HG03520 (cell line): ENCODE data around the gene KLHL29.

Experiments
- ATAC-seq: cut with Tn5 transposase; IDR thresholded peaks from one replicate; pipeline ENCODE4 v1.9.1; 2021; ENCODE audit warnings: mild to moderate bottlenecking, moderate library complexity; ENCODE audit not compliant: unreplicated experiment

The KLHL29 gene

DNA sequence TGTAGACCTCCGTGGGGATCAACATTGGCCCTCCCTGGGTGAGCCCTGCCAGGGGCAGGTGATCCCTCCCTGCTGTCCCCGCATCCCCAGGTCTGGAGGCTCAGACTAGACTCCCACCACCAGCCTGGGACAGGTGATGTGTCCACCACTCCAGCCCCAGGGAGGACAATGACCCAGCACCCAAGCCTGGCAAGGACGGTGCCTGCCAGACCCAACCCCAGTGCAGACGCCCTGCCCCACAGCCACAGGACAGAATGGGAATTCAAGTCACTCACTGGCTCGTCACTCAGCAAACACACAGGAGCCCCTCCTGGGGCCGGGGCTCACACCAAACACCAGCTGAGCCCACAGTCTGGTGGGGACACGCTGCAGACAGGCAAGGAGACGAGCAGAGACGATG is 302.2 kb downstream of the KLHL29 start:
- ATAC-seq: no peak

DNA sequence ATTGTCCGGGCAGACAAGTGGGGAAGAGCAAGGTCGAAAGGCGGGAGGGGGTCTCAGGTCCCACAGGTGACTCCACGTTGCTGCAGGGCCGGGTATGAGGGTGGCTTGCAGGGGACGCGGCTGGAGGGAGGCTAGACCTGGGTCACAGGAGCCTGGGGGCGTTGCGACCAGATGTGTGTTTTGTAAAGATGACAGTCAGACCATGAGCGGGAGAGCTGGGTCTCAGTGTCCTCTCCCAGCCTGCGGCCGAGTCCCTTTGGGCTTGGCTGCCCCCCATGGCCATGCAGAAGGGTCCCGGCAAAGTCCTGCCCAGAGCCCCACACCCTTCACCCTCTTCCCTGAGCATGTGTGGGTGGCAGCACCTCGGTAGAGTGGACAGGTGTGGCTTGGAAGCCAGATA is 302.7 kb downstream of the KLHL29 start:
- no peak for ATAC-seq

DNA sequence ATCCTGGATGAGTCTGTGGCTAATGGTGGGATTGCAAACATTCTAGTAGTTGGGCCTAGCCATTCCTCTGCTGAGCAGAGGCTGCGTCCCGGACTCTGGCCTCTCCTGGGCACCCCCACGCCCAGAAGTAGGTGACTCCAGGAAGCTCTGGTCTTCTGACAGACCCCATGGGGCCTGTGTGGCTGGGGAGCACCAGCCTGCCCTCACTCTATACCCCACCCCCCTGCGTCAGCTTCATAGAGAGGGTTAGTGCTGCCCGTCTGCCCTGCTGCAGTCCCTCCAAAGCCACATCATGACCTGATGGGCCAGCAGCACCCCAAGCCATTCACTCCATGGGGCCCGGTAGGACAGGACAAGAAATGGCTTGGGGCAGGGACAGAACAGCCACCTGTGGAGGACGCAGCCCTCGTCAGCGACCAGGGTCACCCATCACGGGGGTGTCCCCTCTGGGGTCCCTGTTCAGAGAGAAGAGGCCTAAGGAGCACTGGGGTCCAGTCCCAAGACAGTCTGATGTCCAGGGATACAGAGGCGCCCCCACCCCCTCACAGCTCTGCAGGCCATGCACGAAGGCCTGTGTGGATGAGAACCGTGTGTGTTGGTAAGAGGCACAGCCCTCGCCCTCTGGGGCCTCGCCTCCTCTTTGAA is 303.6 kb downstream of the KLHL29 start:
- no peak for ATAC-seq

DNA sequence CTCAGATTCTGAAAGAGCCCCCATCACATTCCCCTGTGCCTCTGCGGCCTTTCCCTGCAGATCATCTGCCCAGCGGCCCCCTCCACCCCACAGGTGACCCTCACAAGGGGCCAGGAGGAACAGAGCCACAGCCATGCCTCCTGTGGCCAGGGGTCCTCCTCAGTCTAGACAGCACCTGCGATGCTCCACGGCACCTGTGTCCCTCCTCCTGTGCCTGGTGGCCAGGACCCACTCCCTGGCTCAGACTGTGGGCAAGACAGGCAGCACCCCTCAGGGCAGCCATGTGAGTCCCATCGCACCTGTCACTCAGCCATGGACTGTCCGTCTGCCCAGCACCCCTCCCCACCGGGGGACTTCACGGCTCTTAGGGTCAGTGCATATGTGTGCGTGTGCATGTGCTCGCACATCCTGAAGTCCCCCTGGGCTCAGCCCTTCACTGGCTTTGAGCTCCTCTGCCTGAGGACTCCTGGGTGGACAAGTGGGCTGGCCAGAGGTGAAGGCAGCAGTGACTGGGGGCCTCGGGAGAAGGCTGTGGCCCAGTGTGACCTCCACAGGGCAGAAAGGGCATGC is 304.2 kb downstream of the KLHL29 start:
- ATAC-seq: no peak

DNA sequence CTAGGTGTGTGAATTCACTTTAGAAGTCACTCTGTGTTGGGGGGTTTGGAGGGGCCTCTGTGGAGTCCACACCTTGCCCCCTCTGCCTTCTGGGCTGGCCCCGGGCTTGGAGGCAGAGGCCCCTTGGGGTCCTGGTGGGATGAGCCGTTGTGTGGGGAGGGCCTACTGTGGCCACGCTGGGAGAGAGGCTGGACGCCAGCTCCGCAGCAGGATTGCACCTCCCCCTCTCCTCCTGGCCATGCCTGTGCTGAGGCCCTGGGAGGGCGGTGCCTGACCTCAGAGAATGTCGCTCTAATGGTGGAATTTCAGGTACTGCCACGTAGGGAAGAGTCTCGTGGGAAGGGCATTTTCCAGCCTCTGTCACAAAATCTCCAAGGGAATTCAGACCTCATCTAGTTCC is 304.9 kb downstream of the KLHL29 start:
- no peak for ATAC-seq

DNA sequence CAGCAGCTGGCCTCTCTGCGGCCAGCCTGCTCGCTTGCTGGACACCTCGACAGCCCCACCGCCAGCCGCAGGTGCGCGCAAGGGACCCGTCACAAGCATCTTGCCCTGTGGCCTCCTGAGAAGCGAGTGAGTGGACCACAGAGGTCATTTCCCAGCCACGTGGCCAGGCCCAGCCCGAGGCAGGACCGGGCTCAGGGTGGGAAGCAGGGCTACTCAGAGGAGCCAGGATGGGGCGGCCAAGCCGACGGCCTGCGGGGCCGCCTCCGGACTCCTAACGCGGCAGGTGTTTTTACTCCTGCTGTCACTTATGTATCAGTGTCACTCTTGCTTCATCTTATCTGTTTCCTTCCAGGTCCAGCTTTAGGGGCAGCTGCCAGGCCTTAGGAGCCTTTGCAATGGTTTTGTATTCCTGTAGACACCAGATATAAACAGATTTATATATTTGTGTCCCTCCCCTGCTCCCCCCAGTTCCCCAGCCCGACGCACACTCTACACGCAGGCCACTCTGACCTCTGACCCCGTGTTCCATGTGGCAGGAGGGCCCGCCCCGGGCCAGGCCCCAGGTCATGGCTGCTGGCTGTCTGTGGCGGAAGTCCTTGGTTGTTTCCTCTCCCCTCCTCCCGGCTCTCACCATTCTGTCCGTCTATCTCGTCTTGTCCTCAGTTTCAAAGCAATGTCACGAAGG is 305.6 kb downstream of the KLHL29 start:
- ATAC-seq: no peak

DNA sequence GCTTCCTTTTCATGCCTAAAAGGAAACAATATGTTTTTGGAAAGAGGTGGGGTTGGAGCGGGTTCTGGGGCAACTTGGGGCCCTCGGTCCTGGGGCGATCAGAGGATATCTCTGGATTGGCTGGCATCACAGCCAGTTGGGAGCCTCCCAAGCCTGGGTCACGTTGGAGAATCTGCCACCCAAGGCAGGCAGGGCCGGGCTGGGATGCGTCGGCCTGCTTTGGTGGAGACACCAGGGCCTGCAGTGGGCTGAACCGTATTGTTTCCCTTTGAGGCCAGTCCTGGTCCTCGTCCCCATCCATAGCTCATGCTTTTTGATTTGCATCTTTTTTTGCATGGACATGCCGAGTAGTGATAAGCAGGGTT is 306.1 kb downstream of the KLHL29 start:
- no peak for ATAC-seq

DNA sequence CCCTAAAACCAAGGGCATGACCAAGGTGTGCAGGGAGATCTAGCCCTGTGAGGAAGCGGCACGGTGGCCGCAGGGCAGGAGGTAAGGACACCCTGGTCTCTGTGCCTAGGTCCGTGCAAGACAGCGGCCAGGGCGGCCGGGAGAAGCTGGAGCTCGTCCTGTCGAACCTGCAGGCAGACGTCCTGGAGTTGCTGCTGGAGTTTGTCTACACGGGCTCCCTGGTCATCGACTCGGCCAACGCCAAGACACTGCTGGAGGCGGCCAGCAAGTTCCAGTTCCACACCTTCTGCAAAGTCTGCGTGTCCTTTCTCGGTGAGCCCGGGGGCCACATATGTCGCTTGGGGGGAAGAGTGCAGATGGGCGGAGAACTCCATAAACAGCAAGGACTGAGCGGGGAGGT is 306.6 kb downstream of the KLHL29 start:
- ATAC-seq: no peak

DNA sequence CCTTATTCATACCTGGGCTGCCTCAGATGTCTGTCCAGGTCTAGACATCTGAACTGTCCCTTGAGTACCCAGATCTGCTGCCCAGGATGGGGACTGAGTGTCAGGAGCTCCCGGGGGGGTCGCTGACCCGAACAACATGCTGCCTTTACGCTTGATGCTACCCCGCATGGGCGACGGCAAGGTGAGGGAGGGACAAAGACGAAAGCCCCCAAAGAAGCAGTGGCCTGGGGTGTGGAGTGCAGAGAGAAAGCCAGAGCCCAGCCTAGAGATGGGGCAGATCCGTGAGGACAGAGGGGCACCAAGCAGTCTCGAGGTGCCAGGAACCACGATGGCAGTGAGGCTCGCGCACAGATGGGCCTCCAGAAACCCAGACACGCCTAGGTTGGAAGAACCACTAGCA is 307.3 kb downstream of the KLHL29 start:
- no peak for ATAC-seq

DNA sequence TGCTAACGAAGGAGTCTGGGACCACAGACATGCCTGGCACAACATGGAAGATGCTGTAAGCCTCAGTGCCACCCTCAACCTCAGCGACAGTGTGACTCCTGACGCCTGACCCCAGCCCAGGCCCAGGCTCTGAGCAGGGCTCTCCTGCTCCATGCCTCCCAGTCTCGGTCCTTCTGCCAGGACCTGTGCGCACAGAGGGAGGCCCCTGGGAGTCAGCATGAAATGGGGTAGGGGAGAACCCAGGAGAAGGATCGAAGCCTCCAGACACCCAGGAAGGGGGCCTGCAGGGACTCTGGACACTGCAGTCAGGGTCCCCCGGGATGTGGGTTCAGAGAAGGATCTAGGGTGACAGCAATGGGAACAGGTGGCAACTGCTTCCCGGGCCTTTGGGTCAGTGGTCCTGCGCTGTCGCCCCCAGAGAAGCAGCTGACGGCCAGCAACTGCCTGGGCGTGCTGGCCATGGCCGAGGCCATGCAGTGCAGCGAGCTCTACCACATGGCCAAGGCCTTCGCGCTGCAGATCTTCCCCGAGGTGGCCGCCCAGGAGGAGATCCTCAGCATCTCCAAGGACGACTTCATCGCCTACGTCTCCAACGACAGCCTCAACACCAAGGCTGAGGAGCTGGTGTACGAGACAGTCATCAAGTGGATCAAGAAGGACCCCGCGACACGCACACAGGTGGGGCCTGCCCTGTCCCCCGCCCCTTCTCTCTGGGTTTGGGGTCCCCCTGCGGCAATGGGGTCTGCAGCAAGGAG is 308.0 kb downstream of the KLHL29 start:
- no peak for ATAC-seq

DNA sequence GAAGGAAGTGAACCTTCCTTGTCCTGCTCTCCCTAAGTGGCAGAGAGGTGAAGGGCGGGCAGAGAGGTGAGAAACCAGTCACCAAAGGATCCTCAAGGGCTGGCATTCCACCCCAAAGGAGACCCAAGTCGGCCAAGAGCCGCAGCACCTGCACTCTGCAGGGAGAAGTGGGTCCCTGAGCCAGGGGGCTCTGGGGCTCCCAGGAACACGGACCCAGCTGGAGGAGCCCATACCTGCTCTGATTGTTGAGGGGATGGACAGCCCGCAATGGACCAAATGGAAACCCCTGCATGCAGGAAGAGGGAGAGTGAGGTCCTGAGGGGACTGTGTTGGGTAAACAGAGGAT is 308.6 kb downstream of the KLHL29 start:
- no peak for ATAC-seq

DNA sequence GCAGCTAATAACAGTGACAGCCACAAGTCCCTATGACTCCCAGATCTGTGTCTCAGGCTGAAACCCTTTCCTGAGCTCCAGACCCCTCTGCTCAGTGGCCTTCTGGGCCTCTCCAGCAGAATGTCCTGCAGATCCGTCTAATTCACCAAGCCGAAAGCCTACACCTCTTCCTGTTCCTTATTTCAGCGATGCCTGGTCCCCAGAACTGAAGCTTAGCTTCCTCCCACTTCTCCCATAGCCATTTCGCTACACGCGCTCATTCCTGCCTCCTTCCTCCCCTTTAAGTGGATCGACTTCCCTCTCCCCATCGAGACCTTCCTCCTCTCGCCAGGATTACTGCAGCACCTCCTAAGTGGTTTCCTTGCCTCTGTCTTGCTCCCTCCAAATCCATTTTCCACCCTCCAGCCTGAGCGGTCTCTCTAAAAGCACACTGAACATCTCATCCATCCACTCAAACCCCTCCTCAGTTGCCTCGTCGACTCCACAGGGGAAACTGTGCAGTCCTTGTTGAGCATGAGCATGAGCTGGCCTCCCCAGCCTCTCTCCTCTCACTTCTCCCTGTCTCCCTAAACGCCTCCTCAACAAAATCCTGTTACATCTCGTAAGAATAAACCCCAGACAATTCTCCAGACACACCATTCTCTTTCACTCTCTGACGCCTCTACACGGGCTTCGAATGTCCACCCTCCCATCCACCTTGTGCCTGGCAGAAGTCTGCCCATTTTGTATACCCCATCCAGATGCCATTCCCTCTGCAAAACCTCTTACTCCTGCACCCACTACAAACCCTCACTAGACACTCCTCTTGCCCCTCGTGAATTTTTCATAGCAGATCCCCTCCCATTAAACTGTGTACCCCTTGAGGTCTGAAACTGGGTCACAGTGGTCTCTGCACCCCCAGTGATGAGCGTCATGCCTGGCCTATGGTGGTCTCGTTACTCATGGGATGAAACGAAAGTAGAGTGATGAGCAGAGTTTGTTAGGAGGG is 309.4 kb downstream of the KLHL29 start:
- no peak for ATAC-seq

DNA sequence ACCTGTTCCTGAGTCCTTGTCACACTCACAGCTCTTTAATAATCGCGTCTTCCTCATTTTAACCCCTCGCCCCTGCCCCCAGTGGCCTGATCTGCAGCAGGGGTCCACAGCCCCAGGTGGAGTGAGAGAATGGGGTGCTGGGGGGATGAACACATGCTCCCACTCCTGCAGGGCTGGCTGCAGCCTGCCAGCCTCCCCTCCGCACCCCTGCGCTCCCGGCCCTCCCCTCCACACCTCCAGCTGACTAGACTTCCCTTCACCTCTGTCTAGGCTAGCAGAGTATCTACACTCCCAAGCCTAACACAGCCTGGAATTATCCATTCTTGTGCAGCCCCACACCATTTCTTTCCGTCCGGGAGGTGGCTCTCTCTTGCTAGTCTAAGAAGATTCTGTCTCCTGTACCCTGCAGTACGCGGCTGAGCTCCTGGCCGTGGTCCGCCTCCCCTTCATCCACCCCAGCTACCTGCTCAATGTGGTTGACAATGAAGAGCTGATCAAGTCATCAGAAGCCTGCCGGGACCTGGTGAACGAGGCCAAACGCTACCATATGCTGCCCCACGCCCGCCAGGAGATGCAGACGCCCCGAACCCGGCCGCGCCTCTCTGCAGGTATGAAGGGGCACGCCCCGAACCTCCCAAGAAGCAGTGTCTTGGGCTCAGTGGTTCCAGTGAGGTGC is 310.4 kb downstream of the KLHL29 start:
- no peak for ATAC-seq

DNA sequence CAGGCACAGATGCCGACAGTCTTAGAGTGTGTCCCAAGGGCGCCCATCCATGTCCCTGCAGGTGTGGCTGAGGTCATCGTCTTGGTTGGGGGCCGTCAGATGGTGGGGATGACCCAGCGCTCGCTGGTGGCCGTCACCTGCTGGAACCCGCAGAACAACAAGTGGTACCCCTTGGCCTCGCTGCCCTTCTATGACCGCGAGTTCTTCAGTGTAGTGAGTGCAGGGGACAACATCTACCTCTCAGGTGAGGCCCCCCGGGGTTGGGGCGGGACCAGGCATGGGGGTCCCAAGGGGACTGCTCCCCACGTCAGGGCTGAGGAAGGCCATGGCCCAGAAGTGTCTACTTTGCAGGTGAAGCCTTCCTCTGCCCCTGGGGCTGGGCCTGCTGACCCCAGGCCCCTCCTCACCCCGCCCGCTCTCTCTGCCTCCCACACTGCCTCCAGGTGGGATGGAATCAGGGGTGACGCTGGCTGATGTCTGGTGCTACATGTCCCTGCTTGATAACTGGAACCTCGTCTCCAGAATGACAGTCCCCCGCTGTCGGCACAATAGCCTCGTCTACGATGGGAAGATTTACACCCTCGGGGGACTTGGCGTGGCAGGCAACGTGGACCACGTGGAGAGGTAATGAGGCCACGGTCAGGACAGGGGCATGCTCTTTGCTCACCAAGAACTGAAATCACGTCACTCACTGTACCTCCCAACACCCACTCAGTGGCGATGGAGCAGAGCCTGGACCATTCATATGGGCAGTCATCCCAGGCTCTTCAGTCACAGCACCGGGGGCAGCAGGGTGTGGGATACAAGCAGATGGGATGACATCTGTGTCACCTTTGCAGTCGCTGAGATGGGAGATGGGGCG is 311.1 kb downstream of the KLHL29 start:
- ATAC-seq: no peak

DNA sequence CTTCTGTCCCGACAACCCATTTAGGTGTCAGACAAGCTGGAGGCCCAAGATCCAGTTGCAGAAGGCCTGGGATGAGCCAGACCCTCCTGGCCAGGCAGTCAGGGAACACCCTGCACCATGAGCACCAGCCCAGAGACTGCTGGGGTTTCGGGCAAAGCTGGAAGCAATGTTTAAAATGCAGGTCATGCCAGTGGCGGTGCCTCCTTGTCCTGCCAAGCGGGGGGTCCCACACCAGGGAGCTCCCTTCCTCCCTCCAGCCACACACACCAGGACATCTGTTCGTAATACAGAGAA is 311.7 kb downstream of the KLHL29 start:
- no peak for ATAC-seq

DNA sequence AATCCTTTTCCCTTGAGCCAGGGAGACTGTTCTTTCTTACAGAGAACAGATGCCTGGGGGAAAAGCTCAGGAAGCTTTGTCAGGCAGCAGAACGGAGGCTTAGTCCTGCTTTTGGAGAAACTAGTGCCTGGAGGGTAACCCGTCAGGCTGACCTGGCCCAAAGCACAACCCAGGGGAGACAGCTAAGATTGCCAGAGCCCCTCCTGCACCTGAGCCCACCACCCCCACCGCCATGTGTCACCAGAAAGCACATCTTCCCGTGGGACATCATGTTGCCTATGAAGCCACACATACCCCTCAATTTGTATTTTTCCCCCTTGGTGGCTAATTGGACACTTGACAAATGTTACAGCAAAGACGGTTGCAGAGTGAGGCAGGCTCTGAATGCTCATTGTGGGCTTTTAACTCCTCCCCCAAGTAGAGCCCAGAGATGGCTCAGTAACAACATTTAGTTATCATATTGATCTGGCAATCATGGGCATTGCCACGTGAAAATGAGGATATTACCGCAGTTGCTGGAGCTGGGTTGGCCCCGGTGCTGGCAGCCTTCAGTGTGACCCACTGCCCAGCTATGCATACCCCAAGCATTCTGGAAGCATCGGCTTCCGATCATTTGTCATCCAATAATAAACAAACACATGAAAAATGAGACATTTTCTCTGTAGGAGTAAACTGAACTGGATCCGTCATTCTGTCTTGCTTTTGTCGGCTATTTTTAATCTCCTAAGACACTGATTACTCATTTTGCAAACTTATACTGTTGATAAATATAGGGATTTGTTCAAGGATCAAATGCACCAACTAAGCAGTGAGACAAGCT is 312.5 kb downstream of the KLHL29 start:
- ATAC-seq: no peak

DNA sequence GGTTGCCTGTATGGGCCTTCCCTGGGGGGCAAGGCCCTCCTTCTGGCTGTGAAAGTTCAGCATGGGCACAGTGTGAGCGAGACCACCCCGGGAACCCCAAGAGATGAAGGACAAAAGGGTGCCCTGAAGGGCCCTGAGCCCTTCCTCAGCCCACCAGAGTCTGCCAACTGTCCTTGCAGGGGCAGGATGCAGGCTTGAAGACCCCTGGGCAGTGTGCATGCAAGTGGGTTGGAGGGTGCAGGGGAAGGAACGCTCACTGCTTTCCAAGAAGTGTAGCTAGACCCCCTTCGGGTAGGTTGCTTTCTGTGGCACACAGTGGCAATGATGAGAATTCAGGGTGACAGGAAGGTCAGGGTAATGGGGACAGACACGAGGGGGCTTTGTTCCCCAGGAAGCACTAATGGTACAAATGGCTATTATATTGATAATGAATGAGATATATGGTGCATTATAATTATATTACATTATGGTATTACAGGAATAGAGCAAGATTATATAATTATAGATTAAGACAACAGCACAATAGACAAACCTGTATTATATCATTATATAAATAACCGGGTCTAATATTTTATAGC is 313.2 kb downstream of the KLHL29 start:
- ATAC-seq: no peak
